C4-2B (cell line): ENCODE measurements around the gene ISLR2.

Experiments used
- CTCF ChIP-seq: fragments of 450-650 bp; conservative IDR thresholded peaks from 2 replicates; pipeline ENCODE4 v1.5.1; 2017; ENCODE audit warnings: mild to moderate bottlenecking
- ZFX ChIP-seq: fragments of 450-650 bp; IDR thresholded peaks from 2 replicates; pipeline ENCODE4 v1.6.1; 2017

GRCh38 chr15:74157868-74158827, 27.8 kb downstream of the ISLR2 start:
- TF ChIP-seq CTCF, result no peak
- no peak for TF ChIP-seq ZFX
